ENCODE data around the gene CUX1.

DNA sequence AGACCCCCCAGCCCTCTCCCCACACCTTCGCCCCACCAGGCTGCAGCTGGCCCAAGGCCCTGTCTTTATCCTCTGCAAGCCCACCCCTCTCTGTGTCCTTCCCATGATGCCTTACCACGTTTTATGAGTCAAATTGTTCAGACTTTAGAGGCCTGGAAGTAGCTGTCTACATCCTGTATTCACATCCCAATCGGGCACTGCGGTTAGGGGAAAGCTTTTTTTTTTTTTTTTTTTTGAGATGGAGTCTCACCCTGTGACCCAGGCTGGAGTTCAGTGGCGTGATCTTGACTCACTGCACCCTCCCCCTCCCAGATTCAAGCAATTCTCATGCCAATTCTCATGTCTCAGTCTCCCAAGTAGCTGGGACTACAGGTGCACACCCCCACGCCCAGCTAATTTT, 347.7 kb downstream of the CUX1 start:
- no peak for TF ChIP-seq NFYC (CRISPR knock-in tag; IDR thresholded peaks at IDR 0.05)
- TF ChIP-seq MXI1 (IDR thresholded peaks at IDR 0.05; ENCODE audit: borderline replicate concordance, low read depth, low read length) = no peak
- TF ChIP-seq, protein P1, sequence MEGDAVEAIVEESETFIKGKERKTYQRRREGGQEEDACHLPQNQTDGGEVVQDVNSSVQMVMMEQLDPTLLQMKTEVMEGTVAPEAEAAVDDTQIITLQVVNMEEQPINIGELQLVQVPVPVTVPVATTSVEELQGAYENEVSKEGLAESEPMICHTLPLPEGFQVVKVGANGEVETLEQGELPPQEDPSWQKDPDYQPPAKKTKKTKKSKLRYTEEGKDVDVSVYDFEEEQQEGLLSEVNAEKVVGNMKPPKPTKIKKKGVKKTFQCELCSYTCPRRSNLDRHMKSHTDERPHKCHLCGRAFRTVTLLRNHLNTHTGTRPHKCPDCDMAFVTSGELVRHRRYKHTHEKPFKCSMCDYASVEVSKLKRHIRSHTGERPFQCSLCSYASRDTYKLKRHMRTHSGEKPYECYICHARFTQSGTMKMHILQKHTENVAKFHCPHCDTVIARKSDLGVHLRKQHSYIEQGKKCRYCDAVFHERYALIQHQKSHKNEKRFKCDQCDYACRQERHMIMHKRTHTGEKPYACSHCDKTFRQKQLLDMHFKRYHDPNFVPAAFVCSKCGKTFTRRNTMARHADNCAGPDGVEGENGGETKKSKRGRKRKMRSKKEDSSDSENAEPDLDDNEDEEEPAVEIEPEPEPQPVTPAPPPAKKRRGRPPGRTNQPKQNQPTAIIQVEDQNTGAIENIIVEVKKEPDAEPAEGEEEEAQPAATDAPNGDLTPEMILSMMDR (CRISPR knock-in tag; IDR thresholded peaks at IDR 0.05) = no peak
- no peak for TF ChIP-seq POLR2A (IDR thresholded peaks at IDR 0.05; ENCODE audit: insufficient read depth in 1 of 2, low read depth in 2 of 2, low read length in 2 of 2)
- TF ChIP-seq ZNF432 (CRISPR knock-in tag; IDR thresholded peaks at IDR 0.05; ENCODE audit: borderline replicate concordance) = no peak
- TF ChIP-seq JUNB (CRISPR knock-in tag; IDR thresholded peaks at IDR 0.05; ENCODE audit: borderline replicate concordance) = no peak
- no peak for TF ChIP-seq ZNF350 (CRISPR knock-in tag; IDR thresholded peaks at IDR 0.05; ENCODE audit: borderline replicate concordance, low read depth)
- TF ChIP-seq BRD4 (CRISPR knock-in tag; IDR thresholded peaks at IDR 0.05) = no peak
- TF ChIP-seq, protein P2, sequence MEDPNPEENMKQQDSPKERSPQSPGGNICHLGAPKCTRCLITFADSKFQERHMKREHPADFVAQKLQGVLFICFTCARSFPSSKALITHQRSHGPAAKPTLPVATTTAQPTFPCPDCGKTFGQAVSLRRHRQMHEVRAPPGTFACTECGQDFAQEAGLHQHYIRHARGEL (CRISPR knock-in tag; IDR thresholded peaks at IDR 0.05) = no peak
- no peak for TF ChIP-seq FOSL1 (CRISPR knock-in tag; IDR thresholded peaks at IDR 0.05; ENCODE audit: borderline replicate concordance)
- no peak for TF ChIP-seq KMT2B (CRISPR knock-in tag; IDR thresholded peaks at IDR 0.05)
- TF ChIP-seq YY1 (IDR thresholded peaks at IDR 0.05; ENCODE audit: insufficient read depth, insufficient replicate concordance, low read depth, low read length) = no peak
